HG03469 (cell line): ENCODE data around the gene IZUMO4.
"Not testable (repeated sequence)": the region's sequence is repeated elsewhere in the genome, so short reads cannot be mapped to it uniquely, and the experiment has no call there.

ENCODE experiments used
- ATAC-seq: cut with Tn5 transposase; IDR thresholded peaks from one replicate; pipeline ENCODE4 v1.9.1; 2021; ENCODE audit warnings: mild to moderate bottlenecking, moderate library complexity, moderate number of reproducible peaks; ENCODE audit not compliant: unreplicated experiment

The IZUMO4 gene

DNA sequence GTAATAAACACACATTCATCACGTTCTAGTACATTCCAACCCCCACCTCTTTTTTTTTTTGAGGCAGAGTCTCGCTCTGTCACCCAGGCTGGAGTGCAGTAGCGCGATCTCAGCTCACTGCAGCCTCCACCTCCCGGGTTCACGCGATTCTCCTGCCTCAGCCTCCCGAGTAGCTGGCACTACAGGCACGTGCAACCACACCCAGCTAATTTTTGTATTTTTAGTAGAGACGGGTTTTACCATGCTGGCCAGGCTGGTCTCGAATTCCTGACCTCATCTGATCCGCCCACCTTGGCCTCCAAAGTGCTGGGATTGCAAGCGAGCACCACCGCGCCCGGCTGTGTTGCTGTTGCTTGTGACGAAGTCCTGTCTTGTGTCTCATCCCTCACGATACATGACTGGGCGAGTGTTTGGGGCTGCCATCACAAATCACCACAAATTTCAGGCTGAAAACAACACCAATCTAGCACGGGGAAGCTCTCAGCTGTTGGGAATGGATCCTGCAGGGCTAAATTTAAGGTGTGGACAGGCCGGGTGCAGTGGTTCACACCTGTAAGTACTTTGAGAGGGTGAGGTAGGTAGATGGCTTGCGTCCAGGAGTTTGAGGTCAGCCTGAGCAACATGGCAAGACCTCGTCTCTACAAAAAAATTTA is 16.3 kb upstream of the IZUMO4 start:
- ATAC-seq: no peak

DNA sequence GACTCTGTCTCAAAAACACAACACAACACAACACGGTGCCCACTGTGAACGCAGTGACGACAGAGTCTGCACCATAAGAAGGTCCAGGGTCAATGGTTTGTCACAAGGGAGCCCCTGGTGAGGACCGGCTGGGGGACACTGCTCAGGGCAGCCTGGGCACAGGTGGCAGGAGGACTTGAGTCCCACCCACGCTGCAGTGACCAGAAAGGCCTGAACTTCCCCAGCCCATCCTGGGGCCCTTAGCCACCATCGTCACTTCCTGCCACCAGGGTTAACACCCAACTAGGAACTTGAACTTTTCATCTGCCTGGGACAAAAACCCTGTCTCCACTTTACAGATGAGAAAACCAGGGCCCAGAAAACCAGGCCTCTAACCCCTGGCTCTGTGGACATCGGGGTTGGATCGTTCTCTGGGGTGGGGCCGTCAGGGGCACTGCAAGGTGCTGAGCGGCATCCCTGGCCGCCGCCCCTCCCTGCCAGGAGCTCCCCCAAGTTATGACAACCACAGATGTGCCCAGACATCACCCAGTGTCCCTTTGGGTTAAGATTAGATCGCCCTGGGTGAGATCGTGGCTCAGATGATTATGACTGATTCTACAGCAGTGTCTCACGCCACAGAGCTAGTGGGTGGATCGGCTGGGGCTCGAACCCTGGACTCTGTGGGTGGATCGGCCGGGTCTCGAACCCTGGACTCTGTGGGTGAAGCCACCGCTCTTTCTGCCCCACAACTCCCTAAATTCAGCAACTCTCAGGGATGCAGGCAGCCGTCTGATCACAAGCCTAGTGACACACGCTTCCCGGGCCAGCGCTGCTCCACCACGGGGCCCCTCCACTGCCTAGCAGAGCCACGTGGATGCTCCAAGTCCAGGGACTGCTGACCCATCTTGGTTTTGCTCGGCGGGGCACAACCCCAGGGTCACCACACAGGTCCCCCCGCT is 14.6 kb upstream of the IZUMO4 start:
- ATAC-seq: no peak

DNA sequence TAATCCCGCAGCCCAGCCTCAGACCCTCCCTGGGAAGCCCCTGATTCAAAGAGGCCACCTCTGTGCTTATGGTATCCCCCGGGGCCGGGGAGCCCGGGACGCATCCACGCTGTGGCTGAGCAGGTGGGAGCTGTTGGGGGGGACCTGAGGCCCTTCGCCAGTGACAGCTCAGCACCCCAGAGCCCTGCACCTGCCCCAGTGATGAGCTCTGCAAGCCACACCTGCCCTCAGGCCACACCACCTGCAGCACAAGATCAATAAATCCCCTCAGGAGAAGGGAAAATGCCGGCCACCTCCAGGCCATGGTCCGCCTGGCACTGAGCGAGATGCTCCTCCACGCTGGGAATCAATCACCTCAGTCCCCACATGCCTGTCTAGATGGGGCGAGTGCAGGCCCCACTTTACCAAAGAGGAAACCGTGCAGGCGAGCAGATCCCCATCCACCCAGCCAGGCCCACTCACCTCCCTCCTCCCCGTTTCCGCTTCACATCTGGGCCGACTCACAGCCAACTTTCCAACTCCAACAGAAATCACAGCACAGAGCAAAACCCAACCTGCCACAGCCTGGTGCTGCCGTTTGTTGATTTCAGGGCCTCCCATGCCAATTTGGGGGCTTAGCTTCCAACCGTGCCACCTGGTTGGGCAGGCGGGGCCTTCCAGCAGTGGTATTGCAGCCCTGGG is 13.4 kb upstream of the IZUMO4 start:
- ATAC-seq: no peak

GRCh38 chr19:2084993-2085720 is 11.6 kb upstream of the IZUMO4 start:
- no peak for ATAC-seq

DNA sequence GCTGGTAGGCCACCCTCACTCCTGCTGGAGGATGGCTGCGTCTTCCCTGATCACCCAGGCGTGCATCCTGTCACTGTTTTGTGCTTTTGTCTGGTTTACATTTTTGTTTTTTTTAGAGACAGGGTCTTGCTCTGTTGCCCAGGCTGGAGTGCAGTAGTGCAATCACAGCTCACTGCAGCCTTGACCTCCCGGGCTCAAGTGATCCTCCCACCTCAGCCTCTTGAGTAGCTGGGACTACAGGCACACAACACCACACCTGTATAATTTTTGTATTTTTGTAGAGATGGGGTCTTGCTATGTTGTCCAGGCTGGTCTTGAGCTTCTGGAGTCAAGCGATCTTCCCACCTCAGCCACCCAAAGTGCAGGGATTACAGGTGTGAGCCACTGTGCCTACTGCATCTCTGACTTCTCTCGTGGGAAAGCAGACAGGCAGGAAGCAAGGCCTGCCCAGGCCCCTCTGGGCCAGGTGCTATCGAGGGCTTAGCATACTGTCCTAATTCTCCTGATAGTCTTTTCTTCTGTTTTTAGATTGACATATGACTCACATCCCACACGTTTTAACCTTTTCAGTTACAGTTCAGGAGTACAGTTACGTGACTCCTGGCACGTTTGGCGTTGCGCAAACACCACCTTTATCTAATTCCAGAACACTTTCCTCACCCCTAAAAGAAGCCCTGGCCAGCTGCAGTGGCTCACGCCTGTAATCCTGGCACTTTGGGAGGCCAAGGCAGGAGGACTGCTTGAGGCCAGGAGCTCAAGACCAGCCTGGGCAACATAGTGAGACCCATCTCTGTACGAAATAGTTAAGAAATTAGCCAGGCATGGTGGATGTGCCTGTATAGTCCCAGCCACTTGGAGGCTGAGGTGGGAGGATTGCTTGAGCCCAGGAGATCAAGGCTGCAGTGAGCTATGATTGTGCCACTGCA is 9.8 kb upstream of the IZUMO4 start:
- not testable (repeated sequence) for ATAC-seq

DNA sequence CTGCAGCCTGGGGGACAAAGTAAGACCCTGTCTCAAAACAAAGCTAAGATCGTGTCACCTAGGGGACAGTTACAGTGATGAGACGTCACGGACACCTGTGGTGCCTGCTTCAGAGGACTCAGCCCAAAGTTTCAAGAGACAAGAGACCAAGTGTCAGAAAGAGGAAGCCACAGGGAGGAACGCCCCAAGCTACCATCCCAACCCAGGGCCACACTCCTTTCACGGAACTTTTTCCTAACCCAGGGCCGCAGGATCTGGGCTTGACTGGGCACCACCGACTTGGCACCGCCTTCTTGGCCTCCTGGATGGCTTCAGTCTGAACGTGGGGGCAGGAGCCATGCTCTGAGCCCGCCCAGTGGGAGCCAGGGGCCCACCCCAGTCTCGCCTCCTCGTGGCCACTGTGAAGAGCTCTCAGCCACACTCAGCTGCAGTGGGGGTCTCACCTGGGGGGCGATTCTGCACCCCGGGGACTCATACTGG is 9.1 kb upstream of the IZUMO4 start:
- no peak for ATAC-seq

- ATAC-seq: no peak
Observed at GRCh38 chr19:2089001-2089711, 7.6 kb upstream of the IZUMO4 start.

DNA sequence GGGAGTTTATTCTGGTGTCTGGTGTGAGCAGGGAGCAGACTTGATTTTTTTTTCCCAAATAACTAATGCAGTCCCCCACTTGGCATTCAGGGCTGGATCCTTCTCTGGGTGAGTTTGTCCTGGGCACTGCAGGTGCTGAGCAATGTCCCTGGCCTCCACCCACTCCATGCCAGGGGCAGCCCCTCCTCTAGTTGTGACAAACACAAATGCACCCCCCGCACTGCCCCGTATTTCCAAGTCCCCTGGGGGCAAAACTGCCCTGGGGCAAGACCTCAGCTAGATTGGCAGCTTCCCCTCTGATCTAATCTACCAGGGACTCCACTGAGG is 7.0 kb upstream of the IZUMO4 start:
- no peak for ATAC-seq

DNA sequence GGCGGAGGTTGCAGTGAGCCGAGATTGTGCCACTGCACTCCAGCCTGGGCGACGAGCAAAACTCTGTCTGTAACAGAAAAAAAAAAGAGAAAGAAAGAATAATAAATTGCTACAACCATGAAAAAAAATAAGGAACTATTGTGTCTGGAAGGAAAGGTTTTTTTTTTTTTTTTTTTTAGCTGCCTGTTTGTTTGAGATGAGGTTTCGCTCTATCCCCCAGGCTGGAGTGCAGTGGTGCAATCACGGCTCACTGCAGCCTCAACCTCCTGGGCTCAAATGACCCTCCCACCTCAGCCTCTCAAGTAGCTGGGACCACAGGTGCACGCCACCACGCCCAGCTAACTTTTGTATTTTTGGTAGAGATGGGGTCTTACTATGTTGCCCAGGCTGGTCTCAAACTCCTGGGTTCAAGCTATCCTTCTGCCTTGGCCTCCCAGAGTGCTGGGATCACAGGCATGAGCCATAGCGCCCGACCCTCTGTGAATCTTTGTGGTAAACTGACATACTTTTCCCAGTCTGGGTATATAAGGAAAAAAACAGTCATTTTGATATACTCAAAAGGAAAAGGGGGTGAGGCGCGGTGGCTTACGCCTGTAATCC is 4.7 kb upstream of the IZUMO4 start:
- not testable (repeated sequence) for ATAC-seq

- peak; percentile 23 for ATAC-seq
Observed at GRCh38 chr19:2096034-2096479, 658 bp upstream of the IZUMO4 start, which contains the start of gene MOB3A. Gene MOB3A (minus strand): TSS chr19:2096326. CDS start chr19:2078560, 17,766 bp downstream.

GRCh38 chr19:2097203-2097885 is 629 bp downstream of the IZUMO4 start:
- ATAC-seq: no peak

- ATAC-seq: no peak
Observed at GRCh38 chr19:2097886-2098327, 1.2 kb downstream of the IZUMO4 start.

DNA sequence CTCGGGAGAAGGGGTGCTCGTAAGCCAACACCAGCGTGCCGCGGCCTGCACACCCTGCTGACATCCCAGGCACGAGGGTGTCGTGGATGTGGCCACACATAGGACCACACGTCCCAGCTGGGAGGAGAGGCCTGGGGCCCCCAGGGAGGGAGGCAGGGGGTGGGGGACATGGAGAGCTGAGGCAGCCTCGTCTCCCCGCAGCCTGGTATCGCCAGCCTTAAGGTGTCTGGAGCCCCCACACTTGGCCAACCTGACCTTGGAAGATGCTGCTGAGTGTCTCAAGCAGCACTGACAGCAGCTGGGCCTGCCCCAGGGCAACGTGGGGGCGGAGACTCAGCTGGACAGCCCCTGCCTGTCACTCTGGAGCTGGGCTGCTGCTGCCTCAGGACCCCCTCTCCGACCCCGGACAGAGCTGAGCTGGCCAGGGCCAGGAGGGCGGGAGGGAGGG is 2.4 kb downstream of the IZUMO4 start:
- ATAC-seq: no peak

GRCh38 chr19:2099937-2100718 is 3.4 kb downstream of the IZUMO4 start:
- no peak for ATAC-seq

GRCh38 chr19:2100719-2101061 is 4.0 kb downstream of the IZUMO4 start:
- ATAC-seq: no peak

- ATAC-seq: no peak
Observed at GRCh38 chr19:2101417-2102335, 5.0 kb downstream of the IZUMO4 start.
